AG04450 (cell line): Measurements from ENCODE around the gene CLDN11. TPM values are rescaled to one million over a fixed set of nuclear protein-coding genes. Genes with fewer than 3 reads are reported as not detected.

ENCODE experiments used
- CTCF ChIA-PET: fragments of 300-600, 350-600 bp; formaldehyde crosslinking; extraction: SDS; loops from one replicate; lab custom pipeline; 2022; ENCODE audit warnings: antibody characterized with exemption, inconsistent platforms; lab: Charles Lee
- POLR2A ChIA-PET: fragments of 350-600 bp; formaldehyde crosslinking; extraction: SDS; loops from one replicate; lab custom pipeline; 2021; ENCODE audit warnings: antibody characterized with exemption, inconsistent platforms; lab: Yijun Ruan, JAX
- DNase-seq: peaks from one replicate; pipeline ENCODE4 v3.0.0-alpha.2; 2011; ENCODE audit warnings: low read depth, low spot score
- H3K27ac ChIP-seq: one replicate; pipeline ENCODE4 v1.5.1; 2012; ENCODE audit warnings: low read depth, low read length, control low read depth
- H3K27me3 ChIP-seq: one replicate; pipeline ENCODE4 v1.6.0; 2012; ENCODE audit warnings: low read length; ENCODE audit not compliant: control insufficient read depth, insufficient read depth
- H3K4me3 ChIP-seq: 2 replicates; pipeline ENCODE4 v1.5.1; 2011; ENCODE audit warnings: mild to moderate bottlenecking, low read depth, low read length, control low read depth
- H3K9me3 ChIP-seq: 2 replicates; pipeline ENCODE4 v1.5.1; 2012; ENCODE audit warnings: low read length; ENCODE audit not compliant: control insufficient read depth, insufficient read depth
- CTCF ChIP-seq: IDR thresholded peaks from 2 replicates; pipeline ENCODE4 v1.5.1; 2011; ENCODE audit warnings: low read depth, low read length, control low read depth, inconsistent platforms
- polyA plus RNA-seq: library from polyadenylated mRNA; depleted of rRNA; stranded (reverse); fragments of >200 nt; gene quantifications from 2 replicates; pipeline ENCODE4 v1.2.3, GENCODE V29; 2011; rRNA removed

CLDN11 gene
- polyA plus RNA-seq, 1 experiment, result 445 TPM

- no peaks in the 10 kb centered on the region for H3K9me3 ChIP-seq
- CTCF ChIA-PET, result no interaction called here
- H3K27ac ChIP-seq, result no peak overlapping the region
- H3K27me3 ChIP-seq, result peaks cover 3% of the 10 kb centered on the region
- no peak for DNase-seq
- POLR2A ChIA-PET, result no interaction called here
- no peak overlapping the region for H3K4me3 ChIP-seq
- peak; percentile 23 for TF ChIP-seq CTCF
Measured at GRCh38 chr3:170483485-170484262, 65.0 kb downstream of the CLDN11 start.

Other genes starting within 250 kb of the CLDN11 start
- gene PHC3, start 237.1 kb upstream of the CLDN11 start, polyA plus RNA-seq, result 49.9 and 58.0 TPM in 2 replicates
- 54.5 and 84.3 TPM in 2 replicates for gene PRKCI, start 196.4 kb upstream of the CLDN11 start, polyA plus RNA-seq
- gene SKIL, start 61.2 kb upstream of the CLDN11 start, polyA plus RNA-seq, result 14.7 and 18.3 TPM in 2 replicates
- 2.3 TPM in 2 replicates for gene SLC7A14, start 167.2 kb downstream of the CLDN11 start, polyA plus RNA-seq